ENCODE measurements around the gene ZSCAN30. TPM values are rescaled to one million over a fixed set of nuclear protein-coding genes. Genes with fewer than 3 reads are reported as not detected.

ZSCAN30 gene
- total and polyA plus RNA-seq, 2 of the 13 experiments (the other 11 are each of a cell fraction or from before 2014, with no cell fraction given): 7.4 to 7.7 TPM

DNA sequence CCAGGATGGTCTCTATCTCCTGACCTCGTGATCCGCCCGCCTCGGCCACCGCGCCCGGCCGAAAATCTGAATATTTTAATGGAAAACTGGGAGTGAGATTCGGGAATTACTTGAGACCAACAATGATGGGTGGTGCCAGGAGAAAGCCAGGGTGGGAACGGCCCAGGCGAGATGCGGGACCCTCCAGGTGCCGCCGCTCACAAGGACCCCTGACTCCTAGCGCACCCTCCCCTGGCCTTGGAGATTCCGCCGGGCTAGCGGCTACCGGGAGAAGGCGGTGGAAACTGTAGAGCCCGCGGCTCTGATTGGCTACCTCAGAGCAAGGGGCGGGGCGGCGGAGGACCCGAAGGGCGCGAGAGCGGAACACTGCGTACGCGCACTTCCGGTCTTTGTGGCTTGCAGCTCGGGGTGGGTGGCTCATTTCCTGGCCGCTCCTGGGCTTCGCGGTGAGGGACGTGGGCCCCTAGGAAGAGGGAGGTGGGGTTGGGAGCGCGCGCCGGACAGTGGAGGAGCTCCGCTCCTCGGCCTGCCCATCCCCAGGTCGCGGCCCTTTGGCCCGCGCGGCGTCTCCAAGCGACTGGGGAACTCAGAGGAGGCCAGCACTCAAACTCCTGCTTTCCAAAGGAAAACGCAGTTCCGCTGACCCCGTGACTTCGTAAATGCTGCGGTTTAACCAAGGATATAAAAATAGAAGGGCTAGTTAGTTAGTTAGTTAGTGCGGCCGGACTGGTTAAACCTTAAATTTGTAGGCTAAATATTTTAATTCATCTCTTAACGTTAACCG lies 49.2 kb downstream of the ZSCAN30 start, which contains the start of gene ZNF397 (continued):
- no peak for TF ChIP-seq KLF13 (CRISPR knock-in tag; IDR thresholded peaks at IDR 0.05)
- TF ChIP-seq MTA3 (CRISPR knock-in tag; IDR thresholded peaks at IDR 0.05): no peak
- no peak for TF ChIP-seq SRSF9 (IDR thresholded peaks at IDR 0.05; ENCODE audit: borderline replicate concordance, insufficient read depth, low read depth, low read length, poor library complexity, severe bottlenecking)
- TF ChIP-seq, protein P1, sequence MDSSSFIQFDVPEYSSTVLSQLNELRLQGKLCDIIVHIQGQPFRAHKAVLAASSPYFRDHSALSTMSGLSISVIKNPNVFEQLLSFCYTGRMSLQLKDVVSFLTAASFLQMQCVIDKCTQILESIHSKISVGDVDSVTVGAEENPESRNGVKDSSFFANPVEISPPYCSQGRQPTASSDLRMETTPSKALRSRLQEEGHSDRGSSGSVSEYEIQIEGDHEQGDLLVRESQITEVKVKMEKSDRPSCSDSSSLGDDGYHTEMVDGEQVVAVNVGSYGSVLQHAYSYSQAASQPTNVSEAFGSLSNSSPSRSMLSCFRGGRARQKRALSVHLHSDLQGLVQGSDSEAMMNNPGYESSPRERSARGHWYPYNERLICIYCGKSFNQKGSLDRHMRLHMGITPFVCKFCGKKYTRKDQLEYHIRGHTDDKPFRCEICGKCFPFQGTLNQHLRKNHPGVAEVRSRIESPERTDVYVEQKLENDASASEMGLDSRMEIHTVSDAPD (CRISPR knock-in tag; IDR thresholded peaks at IDR 0.05): 0 out of 2 replicates have a peak, but pooled peaks have one; percentile 49
- no peak for TF ChIP-seq ZEB1 (IDR thresholded peaks at IDR 0.05; ENCODE audit: insufficient replicate concordance, low read depth)
- TF ChIP-seq, protein P2, sequence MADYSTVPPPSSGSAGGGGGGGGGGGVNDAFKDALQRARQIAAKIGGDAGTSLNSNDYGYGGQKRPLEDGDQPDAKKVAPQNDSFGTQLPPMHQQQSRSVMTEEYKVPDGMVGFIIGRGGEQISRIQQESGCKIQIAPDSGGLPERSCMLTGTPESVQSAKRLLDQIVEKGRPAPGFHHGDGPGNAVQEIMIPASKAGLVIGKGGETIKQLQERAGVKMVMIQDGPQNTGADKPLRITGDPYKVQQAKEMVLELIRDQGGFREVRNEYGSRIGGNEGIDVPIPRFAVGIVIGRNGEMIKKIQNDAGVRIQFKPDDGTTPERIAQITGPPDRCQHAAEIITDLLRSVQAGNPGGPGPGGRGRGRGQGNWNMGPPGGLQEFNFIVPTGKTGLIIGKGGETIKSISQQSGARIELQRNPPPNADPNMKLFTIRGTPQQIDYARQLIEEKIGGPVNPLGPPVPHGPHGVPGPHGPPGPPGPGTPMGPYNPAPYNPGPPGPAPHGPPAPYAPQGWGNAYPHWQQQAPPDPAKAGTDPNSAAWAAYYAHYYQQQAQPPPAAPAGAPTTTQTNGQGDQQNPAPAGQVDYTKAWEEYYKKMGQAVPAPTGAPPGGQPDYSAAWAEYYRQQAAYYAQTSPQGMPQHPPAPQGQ (CRISPR knock-in tag; IDR thresholded peaks at IDR 0.05; ENCODE audit: borderline replicate concordance): no peak
- no peak for TF ChIP-seq PLRG1 (conservative IDR thresholded peaks at IDR 0.05)
- peak; percentile 74 for TF ChIP-seq MAZ (IDR thresholded peaks at IDR 0.05; ENCODE audit: borderline replicate concordance, low read depth, low read length)
- TF ChIP-seq MAZ (CRISPR knock-in tag; IDR thresholded peaks at IDR 0.05; ENCODE audit: low read depth): peak; percentile 93
- TF ChIP-seq HOXA3 (CRISPR knock-in tag; IDR thresholded peaks at IDR 0.05): peak; percentile 91
- peak; percentile 90; the same call in 1 of the 2 replicates for TF ChIP-seq KAT7 (CRISPR knock-in tag; IDR thresholded peaks at IDR 0.05; ENCODE audit: borderline replicate concordance)
- TF ChIP-seq REXO4 (CRISPR knock-in tag; IDR thresholded peaks at IDR 0.05; ENCODE audit: borderline replicate concordance): no peak
- TF ChIP-seq, protein P3, sequence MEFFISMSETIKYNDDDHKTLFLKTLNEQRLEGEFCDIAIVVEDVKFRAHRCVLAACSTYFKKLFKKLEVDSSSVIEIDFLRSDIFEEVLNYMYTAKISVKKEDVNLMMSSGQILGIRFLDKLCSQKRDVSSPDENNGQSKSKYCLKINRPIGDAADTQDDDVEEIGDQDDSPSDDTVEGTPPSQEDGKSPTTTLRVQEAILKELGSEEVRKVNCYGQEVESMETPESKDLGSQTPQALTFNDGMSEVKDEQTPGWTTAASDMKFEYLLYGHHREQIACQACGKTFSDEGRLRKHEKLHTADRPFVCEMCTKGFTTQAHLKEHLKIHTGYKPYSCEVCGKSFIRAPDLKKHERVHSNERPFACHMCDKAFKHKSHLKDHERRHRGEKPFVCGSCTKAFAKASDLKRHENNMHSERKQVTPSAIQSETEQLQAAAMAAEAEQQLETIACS (CRISPR knock-in tag; IDR thresholded peaks at IDR 0.05): peak; percentile 38; the same call in 1 of the 2 replicates
- TF ChIP-seq, protein P4, sequence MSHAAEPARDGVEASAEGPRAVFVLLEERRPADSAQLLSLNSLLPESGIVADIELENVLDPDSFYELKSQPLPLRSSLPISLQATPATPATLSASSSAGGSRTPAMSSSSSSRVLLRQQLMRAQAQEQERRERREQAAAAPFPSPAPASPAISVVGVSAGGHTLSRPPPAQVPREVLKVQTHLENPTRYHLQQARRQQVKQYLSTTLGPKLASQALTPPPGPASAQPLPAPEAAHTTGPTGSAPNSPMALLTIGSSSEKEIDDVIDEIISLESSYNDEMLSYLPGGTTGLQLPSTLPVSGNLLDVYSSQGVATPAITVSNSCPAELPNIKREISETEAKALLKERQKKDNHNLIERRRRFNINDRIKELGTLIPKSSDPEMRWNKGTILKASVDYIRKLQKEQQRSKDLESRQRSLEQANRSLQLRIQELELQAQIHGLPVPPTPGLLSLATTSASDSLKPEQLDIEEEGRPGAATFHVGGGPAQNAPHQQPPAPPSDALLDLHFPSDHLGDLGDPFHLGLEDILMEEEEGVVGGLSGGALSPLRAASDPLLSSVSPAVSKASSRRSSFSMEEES (CRISPR knock-in tag; IDR thresholded peaks at IDR 0.05): peak; percentile 66; the same call in 1 of the 2 replicates
- no peak for TF ChIP-seq NFIB (CRISPR knock-in tag; IDR thresholded peaks at IDR 0.05; ENCODE audit: borderline replicate concordance)
- TF ChIP-seq, protein P5, sequence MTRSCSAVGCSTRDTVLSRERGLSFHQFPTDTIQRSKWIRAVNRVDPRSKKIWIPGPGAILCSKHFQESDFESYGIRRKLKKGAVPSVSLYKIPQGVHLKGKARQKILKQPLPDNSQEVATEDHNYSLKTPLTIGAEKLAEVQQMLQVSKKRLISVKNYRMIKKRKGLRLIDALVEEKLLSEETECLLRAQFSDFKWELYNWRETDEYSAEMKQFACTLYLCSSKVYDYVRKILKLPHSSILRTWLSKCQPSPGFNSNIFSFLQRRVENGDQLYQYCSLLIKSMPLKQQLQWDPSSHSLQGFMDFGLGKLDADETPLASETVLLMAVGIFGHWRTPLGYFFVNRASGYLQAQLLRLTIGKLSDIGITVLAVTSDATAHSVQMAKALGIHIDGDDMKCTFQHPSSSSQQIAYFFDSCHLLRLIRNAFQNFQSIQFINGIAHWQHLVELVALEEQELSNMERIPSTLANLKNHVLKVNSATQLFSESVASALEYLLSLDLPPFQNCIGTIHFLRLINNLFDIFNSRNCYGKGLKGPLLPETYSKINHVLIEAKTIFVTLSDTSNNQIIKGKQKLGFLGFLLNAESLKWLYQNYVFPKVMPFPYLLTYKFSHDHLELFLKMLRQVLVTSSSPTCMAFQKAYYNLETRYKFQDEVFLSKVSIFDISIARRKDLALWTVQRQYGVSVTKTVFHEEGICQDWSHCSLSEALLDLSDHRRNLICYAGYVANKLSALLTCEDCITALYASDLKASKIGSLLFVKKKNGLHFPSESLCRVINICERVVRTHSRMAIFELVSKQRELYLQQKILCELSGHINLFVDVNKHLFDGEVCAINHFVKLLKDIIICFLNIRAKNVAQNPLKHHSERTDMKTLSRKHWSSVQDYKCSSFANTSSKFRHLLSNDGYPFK (CRISPR knock-in tag; IDR thresholded peaks at IDR 0.05; ENCODE audit: borderline replicate concordance): peak; percentile 88
- no peak for TF ChIP-seq SMARCE1 (IDR thresholded peaks at IDR 0.05; ENCODE audit: borderline replicate concordance)
- TF ChIP-seq, protein P6, sequence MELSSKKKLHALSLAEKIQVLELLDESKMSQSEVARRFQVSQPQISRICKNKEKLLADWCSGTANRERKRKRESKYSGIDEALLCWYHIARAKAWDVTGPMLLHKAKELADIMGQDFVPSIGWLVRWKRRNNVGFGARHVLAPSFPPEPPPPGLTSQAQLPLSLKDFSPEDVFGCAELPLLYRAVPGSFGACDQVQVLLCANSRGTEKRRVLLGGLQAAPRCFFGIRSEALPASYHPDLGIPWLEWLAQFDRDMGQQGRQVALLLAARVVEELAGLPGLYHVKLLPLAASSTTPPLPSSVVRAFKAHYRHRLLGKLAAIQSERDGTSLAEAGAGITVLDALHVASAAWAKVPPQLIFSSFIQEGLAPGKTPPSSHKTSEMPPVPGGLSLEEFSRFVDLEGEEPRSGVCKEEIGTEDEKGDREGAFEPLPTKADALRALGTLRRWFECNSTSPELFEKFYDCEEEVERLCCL (CRISPR knock-in tag; IDR thresholded peaks at IDR 0.05; ENCODE audit: borderline replicate concordance): no peak; the same call in 1 of the 2 replicates

All from HepG2 (cell line).